GM21360 (cell line): ENCODE data around the gene LAMC3.

ENCODE experiments used
- ATAC-seq: cut with Tn5 transposase; IDR thresholded peaks from one replicate; pipeline ENCODE4 v1.9.1; 2021; ENCODE audit warnings: mild to moderate bottlenecking, moderate library complexity; ENCODE audit not compliant: unreplicated experiment

The LAMC3 gene

DNA sequence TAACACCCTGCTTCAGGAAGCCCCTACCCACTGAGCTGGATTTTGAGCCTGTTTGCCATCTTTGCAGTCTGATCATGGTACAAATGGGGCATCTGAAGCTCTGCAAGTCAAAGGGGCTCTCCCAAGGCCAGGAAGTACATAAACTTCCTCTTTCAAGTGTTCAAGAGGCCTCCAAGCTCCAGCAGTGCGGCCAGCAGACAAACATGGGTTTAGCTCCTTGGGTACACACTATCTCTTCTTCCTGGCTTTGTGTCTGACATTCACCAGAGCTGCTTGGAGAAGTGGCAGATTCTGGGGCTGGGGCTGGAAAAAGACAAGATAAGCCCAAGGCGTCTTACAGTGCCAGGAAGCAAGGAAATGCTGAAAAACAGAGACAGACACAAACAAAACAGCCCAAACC, 34.1 kb downstream of the LAMC3 start:
- no peak for ATAC-seq

DNA sequence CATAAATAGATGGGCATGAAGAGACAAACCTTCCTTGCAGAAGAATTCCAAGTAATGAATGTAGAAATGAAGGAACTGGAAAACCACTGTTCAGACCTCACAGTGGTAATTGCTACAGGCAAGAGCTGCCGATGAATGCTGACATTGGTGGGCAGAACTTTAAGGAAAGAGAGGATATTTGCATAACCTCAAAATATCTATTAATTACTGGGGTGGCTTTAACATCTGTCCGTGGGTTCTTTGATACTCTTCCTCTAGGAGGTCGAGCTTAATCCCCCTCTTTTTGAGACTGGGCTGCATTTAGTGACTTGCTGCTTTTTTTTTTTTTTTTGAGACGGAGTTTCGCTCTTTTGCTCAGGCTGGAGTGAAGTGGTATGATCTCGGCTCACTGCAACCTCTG, 34.7 kb downstream of the LAMC3 start:
- ATAC-seq = no peak

DNA sequence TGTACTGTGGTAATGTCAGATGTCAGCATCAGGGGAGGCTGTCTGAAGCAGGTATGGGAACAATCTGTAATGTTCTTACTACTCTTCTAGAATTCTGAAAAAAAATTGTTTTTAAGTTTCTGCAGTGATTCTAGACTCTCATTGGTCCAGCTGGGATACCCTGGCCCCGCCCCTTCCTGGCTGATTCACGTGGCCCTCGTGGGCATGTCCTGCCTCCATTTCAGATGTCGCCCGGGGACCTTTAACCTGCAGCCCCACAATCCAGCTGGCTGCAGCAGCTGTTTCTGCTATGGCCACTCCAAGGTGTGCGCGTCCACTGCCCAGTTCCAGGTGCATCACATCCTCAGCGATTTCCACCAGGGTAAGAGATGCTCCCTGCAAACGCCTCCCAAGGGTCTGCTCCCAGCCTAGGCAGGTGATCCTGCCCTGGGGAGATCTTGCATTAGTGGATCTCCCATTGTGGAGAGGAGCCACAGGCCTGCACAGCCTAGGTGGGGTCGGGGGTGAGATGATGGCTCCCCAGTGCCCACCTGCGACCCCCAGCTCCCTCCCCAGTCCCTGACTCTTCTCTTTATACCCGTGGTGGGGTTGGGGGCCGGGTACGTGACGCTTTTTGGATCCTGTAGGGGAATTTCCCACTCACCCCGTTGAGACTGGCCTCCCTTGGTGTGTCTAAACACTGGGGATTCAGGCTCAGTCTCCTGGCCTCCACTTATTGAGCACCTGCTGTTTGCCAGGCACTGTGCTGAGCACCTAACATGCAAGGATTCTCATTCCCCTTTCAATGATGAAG, 36.5 kb downstream of the LAMC3 start:
- ATAC-seq = no peak

DNA sequence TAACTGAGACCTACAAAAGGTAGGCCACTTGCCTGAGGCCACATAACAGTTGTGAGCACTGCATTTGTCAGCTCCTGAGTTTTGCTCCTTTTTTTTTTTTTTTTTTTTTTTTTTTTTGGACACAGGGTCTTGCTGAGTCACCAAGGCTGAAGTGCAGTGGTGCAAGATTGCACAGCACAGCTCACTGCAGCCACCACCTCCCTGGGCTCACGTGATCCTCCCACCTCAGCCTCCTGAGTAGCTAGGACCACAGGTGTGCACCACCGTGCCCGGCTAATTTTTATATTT, 37.1 kb downstream of the LAMC3 start:
- no peak for ATAC-seq

DNA sequence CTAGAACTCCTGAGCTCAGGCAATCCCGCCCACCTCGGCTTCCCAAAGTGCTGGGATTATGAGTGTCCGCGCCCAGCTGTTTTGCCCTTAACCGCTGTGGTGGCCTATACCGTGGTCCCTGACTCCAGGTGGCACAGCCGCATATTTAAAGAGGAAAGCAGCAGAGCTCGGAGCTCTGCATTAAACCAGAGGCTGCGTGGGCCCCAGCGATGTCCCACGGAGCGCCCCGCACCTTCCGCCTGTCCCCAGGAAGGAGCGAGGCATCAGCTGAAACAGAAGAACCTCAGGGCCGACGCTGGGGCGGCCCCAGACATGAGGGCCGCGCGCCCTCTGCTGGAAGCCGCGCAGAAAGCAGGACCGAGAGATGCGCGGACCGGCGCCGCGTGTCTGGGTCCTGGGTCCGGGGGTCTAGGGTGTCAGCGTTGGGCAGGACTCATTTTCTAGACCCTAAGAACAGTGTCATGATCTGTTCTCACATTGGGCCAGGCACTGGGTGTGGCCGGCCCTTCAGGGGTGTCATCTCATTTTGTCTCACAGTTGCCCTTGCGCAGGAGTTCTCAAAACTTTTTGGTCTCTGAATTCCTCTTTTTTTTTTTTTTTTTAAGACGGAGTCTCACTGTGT, 37.7 kb downstream of the LAMC3 start:
- ATAC-seq = no peak

DNA sequence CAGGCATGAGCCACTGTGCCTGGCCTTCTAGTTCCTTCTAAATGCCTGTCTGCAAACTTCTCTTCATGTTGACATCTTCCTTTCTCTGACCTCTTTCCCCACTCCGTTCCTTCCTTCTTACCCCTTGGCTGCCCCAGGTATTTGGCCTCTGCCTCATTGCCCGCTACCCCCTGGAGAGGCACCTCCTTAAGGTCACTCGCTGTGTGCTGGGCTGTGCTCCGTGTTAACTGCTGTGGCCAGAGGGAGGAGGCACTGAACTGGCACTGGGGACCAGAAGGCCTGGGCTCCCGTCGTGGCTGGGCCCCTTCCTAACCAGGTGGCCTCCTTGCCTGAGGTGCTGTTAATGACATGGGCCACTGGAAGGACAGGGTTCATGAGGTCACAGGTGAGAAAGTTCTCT, 39.4 kb downstream of the LAMC3 start:
- no peak for ATAC-seq

DNA sequence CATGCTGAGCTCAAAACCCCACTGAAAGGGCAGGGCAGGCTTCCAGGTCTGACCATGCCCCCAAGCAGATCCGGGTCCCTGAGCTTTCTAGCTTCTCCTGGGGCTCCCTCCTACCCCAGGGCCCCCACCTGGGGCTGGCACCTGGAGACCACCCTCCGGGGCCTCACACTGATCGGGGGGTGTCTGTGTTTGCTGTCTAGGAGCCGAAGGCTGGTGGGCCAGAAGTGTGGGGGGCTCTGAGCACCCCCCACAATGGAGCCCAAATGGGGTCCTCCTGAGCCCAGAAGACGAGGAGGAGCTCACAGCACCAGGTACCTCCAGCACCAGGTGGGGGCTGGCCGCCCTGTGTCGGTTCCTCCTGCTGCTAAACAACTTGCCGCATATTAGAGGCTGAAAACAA, 39.8 kb downstream of the LAMC3 start:
- no peak for ATAC-seq

DNA sequence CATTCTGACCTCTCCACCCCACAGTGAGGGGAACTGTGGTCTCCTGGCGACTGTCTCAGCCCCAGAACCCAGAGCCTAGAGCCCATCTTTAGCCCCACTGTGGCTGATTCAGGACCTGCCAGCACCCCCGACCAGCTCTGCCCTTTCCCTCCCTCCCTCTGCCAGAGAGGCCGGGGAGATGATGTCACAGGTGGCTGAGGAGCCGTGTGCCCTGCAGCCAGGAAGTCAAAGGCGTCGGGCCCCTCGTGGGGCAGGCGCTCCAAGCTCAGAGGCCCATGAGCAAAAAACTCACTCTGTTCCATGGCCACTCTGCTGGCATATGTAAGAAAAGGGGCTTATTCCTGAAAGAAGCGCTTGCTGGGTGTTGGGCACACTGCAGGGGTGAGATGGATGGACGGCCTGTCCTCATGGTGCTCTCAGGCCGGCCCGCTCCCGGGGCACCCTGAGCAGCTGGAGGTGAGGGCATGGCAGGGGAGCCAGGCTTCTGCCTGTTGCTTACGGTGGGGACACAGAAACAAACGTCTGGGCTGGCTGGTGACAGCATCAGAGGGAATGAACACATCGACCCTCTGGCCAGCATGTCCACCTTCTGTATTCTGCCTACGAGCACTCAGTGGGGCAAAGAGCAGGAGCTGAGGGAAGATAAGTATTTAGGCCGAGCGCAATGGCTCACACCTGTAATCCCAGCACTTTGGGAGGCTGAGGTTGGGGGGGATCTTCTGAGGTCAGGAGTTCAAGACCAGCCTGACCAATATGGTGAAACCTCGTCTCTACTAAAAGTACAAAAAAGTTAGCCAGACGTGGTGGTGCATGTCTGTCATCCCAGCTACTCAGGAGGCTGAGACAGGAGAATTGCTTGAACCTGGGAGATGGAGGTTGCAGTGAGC, 41.1 kb downstream of the LAMC3 start:
- ATAC-seq = no peak

DNA sequence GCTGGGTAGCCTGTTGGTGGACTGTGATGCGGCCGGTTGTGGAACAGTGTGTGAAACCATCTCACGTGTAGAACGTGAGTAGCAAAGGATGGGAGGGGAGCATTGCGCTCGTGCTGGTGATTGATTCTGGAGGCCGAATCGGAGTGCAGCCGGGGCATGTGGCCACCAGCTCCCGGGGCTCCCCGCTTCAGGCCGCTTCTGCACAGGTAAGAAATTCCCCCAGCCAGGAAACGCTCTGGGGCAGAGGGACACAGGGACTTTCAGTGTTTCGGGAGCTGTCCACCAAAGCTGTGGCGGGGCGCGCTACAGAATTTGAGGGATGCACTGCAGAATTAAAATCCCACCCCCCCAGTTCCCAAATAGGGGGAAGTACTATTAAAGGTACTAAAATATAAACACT, 41.9 kb downstream of the LAMC3 start:
- no peak for ATAC-seq

DNA sequence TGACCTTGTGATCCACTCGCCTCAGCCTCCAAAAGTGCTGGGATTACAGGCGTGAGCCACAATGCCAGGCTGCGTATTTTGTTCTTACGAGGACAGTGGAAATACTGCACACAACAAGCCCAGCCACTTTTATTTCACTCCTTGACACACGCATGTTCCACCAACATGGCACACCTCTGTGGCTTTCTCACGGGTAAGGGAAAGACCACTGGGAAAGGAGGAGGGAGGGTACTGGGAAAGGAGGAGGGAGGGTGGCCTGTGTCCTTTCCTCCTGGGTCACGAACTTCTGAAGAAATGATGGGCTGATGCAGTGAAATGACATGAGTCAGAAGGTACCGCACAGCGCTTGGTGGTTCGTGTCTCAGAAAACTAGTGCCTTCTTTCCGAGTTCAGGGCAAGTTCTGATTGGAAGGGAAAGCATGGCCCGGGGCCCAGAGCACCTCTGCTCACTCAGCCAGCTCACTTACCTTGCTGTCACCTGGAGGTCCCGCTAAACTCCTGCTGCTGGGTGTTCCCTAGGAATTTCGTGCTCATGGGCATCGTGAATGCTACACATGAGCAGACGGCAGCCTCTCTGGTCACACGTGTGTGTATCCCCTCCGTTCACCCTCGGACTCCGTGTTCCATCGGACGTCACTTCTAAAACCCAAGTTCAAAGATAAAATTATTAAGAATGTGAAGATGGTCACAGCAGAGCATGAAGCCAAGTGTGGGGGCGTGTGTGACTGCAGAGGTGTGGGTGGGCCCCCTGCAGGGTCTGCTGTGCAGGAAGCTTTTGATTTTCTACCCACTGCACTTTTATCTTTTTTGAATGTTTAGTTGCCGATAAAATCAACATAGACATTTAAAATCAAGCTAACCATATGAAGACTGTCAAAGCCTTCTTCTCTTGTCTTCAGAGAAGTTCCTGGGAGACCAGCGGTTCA, 42.9 kb downstream of the LAMC3 start:
- ATAC-seq = no peak

DNA sequence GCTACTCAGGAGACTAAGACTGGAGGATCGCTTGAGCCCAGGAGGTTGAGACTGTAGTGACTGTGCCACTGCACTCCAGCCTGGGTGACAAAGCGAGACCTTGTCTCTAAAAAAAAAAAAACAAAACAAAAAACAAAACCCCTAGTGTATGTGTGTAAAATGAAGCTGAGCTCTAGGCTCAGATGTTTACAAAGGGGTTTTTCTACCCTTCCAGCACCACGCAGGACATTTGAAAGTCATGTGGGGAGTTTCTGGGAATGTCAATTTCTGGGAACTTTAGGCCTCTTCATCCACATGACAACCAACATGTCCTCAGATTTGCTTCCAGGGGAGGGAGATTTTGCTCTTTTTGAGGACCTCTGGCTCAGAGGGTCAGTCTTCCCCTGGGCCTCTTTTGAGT, 44.9 kb downstream of the LAMC3 start:
- ATAC-seq = no peak

DNA sequence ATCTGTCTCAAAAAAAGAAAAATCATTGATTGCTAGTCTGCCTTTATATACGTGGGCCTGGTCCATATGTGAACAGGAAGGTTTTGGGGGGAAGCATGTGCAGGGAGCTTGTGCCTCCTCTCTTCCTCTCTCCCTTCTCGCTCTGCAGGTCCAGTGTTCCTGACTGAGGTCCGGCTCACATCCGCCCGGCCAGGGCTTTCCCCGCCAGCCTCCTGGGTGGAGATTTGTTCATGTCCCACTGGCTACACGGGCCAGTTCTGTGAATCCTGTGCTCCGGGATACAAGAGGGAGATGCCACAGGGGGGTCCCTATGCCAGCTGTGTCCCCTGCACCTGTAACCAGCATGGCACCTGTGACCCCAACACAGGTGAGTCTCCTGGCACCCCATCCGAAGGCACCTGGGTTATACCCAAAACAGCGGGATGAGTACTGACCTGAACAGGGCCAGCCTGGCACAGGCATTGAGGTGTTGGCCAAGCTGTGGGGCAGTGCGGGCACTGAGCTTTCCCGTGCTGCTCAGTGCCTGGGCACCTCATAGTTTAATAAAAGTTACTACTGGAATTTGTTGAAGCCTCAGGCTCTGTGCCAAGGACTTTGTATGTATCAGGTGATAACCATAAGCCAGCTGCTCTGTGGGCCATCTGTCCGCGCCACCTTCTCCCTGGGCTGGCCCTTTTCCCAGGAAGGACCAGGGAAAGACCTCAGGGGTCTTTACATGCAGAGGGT, 48.0 kb downstream of the LAMC3 start:
- ATAC-seq = no peak

DNA sequence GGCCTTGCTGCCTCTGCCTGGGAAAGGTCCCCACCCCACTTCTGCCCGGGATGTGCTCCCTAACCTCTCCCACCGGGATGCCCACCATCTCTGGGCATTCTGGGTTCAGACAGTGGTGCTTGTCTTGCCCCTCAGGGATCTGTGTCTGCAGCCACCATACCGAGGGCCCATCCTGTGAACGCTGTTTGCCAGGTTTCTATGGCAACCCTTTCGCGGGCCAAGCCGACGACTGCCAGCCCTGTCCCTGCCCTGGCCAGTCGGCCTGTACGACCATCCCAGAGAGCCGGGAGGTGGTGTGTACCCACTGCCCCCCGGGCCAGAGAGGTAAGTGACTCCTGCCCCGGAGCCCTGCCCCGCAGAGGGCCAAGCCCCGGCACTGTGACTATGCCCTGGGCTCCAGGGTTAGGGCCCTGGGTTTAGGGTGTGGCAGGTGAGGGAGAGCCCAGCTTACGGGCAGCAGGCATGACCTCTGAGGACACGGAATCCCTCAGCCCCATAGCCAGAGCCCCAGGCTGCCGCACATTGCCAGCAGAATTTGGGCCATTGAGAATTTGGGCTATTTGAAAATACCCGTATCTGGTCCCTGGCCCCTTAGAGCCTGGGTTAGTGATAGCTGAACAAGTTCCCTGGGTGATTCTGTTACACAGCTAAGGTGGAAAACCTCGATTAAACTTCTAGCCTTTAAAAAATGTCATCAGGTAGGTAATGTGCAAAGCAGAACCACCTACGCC, 52.1 kb downstream of the LAMC3 start:
- ATAC-seq = no peak

DNA sequence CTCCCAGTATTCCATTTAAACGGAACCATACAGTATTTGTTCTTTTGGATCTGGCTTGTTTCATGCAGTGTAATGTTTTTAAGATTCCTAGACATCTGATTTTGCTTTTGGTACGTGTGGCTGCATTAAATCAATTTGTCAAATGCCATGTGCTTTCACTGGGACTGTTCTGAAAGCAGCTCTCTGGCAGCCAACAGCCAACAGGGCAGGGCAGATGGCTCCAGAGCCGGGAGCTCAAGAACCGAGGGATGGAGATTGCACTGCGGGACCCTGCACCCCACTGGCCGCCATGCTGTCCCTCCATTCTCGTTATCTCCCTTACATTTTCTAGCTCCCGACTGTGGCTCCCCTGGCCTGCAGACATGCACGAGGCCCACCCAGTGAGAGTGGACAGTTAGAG, 54.0 kb downstream of the LAMC3 start:
- ATAC-seq = no peak

DNA sequence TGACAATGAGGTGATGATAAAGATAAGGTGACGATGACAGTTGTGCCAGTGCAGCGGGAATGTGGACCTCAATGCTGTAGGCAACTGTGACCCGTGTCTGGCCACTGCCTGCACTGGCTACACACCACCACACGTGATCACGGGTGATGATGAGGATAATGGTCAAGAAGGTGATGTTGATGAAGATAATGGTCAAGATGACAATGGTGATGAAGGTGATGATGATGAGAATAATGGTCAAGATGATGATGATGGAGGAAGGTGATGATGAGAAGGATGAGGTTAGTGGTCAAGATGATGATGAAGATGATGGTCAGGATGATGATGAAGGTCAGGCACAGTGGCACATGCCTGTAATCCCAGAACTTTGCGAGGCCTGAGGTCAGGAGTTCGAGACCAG, 56.6 kb downstream of the LAMC3 start:
- ATAC-seq = no peak

DNA sequence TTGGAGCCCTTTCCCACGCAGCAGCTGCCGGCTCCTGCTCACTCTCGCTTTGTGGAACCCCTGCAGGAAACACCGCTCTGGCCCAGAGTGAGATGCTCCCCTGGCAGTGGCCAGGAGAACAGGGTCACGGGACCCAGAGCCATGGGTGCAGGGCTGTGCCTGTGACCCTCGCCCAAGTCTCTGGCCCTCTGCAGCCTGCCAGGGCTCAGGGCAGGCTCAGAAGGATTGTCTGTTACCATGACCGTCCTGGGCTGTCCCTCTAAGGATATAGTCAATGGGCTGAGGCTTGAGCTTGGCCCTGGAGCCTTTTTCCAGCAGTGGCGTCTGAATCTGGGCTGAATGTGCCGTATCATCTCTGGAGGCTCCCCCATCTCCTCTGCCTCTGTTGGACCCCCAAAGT, 58.7 kb downstream of the LAMC3 start:
- ATAC-seq = no peak

DNA sequence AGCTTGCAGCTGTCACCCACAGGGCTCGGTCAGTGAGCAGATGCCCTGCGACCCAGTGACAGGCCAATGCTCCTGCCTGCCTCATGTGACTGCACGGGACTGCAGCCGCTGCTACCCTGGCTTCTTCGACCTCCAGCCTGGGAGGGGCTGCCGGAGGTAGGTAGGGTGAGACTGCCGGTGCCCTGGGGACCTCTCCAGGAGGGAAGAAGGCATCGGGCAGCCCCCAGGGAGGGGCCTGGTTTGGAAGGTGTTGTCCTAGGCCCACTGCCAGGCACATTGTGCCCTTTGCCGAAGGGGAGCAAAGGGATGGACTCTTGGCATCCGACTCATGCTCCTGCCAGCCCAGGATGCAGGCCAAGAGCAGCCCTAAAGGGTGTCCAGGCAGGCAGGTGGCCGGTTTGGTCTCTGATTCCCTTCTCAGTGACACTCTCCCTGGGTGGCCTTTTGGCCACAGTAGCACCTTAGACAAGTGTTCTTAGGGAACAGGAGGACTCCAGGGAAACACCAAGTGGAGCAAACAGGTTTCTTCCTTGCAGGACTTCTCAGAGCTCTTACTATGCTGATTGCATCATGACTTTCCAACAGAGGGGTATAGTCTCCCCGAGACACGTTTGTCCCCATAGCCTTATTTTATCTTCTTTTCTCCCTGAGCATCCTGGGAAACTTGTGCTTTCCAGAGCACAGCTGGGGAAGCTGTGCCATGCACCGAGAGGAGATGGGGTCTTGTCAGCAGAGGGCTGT, 59.3 kb downstream of the LAMC3 start:
- ATAC-seq = no peak

DNA sequence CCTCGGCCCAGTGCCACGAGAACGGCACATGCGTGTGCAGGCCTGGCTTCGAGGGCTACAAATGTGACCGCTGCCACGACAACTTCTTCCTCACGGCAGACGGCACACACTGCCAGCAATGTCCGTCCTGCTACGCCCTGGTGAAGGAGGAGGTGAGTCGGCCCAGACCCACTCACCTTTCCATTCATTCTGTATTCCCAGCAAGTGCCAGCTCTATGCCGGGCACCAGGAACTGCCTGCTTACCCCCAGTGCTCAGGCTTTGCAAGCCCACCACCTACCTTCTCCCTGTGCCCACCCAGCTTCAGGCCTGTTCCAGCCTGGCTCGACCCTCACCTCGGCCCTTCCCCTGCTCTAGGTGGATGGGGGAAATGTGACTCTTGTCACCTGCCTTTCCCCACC, 60.7 kb downstream of the LAMC3 start:
- no peak for ATAC-seq
